HG03432 (cell line): Measurements from ENCODE around the gene HTR2A.
A peak's percentile ranks its signal among the peaks of the same experiment; 100 is the strongest.
"Not testable (repeated sequence)": the region's sequence is repeated elsewhere in the genome, so short reads cannot be mapped to it uniquely, and the experiment has no call there.

Source experiments
- ATAC-seq: cut with Tn5 transposase; IDR thresholded peaks from one replicate; pipeline ENCODE4 v1.9.1; 2021; ENCODE audit warnings: mild to moderate bottlenecking, moderate library complexity; ENCODE audit not compliant: unreplicated experiment

The HTR2A gene

GRCh38 chr13:46812301-46812797, 84.5 kb downstream of the HTR2A start:
- no peak for ATAC-seq

- ATAC-seq = no peak
Measured at GRCh38 chr13:46810440-46810839, 86.4 kb downstream of the HTR2A start.

DNA sequence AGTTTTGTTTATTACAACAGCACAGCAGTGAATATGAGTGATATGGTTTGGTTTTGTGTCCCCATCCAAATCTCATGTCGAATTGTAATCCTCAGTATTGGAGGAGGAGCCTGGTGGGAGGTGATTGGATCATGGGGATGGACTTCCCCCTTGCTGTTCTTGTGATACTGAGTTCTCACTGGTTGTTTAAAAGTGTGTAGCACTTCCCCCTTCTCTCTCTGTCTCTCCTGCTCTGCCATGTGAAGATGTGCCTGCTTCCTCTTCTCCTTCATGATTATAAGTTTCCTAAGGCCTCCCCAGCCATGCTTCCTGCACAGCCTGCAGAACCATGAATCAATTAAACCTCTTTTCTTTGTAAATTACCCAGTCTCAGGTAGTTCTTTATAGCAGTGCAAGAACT, 91.9 kb downstream of the HTR2A start:
- not testable (repeated sequence) for ATAC-seq

DNA sequence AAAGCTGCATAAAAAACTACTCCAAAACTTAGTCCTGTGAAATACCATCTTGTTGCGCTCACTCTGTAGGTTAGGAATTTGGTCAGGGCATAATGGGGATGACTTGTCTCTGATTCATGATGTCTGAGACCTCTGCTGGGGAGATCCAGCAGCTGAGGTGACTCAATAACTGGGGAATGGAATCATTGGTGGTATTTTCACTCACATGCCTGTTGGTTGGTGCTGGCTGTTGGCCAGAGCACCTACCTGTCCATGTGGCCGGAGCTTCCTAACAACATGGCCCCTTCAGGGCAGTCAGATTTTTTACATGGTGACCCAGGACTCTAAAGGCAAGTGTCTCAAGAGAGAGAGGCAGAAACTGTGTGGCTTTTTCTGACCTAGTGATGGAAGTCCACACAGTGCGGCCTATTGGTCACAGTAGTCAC, 92.5 kb downstream of the HTR2A start:
- no peak for ATAC-seq

DNA sequence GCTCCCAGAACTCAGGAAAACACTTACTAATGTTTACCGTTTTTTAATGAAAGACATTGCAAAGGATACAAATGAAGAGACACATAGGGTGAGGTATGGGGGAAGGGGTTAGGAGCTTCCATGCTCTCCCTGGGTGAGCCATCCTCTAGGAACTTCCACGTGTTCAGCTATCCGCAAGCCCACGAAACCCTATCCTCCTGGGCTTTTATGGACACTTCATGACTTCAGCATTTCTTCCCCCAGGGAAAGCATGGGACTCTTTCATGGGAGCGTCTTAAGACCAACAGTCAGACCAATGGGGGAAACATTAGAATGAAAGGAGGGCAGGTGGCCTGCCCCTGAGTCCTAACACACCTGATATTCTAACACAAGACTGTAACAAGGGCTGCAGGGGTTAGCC, 93.3 kb downstream of the HTR2A start:
- ATAC-seq = no peak

DNA sequence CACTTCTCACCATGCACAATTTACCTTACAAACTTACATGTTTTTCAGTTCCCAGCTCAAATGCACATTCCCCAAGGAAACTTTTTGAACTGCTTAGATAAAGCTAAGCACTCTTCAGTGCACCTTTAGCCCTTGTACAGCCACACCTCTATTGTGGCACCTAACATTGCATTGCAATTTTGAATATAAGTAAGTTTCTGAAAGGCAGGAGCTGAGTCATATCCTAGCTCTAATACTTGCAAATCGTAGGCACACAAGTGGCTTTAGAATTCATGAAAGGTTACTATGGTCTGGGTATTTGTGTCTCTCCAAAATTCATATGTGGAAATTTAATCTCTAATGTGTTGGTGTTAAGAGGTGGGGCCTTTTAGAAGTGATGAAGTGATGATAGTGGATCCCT, 95.0 kb downstream of the HTR2A start:
- ATAC-seq = no peak

GRCh38 chr13:46799139-46799538, 97.7 kb downstream of the HTR2A start:
- ATAC-seq = no peak

DNA sequence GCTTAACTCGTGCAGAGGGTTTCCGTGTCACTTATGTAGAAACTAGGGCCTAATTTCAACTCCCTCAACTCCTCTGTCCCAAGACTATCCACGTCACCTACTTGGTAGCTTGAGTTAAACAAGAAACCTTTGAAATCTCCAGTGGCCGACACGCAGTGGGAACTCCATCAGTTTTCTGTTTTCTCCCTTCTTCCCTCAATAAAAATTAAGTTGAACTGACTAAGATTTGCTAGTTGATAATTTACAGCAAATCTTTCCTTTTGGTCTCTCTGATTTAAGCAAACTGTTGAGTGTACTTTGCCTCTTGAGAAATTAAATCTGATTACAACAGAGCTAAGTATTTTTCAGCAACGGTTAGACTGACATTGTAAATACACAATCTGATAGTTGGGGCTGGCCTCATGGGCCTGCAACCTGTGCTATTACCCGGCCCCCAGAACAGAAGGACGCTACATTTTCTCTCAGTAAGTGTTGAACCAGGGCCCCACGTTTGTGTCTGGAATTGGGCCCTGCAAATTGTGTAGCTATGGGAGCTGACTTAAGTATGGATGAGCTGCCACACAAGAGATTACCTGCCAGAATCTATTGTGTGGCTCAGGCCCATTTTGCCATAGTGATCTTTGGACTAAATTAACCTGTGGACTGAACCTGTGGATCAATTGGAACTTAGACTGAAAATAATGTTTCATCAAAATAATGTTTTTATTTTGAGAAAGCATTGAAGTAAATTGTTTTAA, 99.2 kb downstream of the HTR2A start:
- ATAC-seq = no peak

DNA sequence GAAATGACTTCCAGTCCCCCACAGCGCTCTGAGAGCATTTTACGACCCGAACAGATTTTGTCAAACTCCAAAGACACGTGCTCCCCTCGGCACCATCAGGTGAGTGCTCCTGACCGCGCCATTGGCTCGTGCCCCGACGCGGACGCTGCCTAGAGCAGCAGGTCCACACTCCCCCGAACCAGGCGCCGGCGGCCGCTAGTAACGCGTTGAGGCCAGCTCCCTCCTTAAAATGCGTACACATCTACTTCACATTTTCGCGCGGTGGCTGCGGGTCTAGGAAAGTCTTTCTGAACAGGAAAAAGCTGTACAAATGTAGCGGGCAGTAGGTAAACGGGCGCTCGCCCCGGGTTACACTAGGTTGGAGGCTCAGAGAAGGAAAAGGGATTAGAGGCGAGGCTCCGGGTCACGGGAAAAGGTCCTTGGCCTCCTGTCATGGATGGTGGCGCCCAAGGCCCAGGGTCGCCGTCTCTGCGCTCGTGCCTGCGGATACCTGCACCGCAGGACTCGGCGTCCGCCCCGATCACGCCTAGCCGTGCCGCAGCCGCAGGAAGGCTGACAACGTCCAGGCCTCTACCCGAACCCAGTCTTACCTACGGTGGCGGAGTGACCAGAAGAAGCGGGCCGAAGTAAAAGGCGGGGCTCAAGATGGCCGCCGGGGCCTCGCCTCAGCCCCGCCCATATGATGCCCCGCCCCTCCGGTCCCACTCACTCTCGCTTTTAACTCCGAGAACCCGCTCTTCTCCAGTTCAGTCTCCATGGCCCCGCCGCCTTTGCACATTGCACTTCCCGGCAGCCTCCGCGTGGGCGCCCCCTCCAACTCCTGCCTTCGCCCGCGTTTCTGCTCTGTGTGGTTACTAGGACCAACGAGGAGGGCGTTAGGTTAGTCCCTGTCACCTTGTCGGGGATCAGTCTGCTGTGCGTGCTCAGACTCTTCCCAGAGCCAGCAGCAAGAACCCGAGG, 100.1 kb downstream of the HTR2A start, which contains the start of gene ESD:
Gene ESD, minus strand, starts transcription at position 647 of the 960 bp plus-strand sequence. CDS start 5,748 bp downstream, outside the sequence.
- ATAC-seq = peak; percentile 96

DNA sequence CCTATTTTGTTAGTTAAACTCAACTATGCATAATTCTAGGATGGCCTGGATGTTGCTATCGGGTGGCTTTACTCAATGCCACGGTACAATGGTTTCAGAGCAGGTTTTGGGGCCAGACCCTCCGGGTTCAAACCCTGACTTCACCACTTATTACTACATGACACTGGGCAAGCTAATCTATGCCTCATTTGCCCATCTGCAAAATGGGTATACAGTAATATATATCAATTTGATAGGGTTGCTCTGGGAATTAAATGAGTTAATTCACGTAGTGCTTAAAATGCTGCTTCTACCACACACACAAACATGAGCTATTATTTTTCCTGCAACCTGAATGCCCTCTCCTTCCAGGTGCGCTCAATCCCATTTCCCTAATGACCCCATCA, 100.7 kb downstream of the HTR2A start:
- ATAC-seq = no peak

DNA sequence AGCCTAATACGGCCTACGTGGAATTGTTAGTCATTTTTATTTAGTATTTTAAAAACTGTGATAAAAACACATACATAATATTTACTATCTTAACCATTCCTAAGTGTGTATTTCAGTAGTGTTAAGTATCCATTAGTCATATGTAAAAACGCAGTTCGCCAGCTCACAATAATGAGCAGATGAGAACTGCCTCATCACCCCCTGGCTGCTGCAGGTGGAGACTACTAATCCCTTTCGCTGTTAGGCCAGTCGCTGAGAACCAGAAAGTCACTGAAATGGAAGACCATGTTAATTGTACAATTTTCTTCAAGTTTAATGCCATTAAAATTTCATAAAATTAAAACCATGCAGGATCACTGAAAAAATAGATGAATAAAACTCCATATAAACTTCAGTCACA, 101.5 kb downstream of the HTR2A start:
- ATAC-seq = no peak

GRCh38 chr13:46783504-46783903, 113.3 kb downstream of the HTR2A start:
- ATAC-seq = no peak

GRCh38 chr13:46782691-46783090, 114.2 kb downstream of the HTR2A start:
- ATAC-seq = no peak

GRCh38 chr13:46782066-46782465, 114.8 kb downstream of the HTR2A start:
- ATAC-seq = no peak
